Measurements from ENCODE around the gene PFKFB4.

DNA sequence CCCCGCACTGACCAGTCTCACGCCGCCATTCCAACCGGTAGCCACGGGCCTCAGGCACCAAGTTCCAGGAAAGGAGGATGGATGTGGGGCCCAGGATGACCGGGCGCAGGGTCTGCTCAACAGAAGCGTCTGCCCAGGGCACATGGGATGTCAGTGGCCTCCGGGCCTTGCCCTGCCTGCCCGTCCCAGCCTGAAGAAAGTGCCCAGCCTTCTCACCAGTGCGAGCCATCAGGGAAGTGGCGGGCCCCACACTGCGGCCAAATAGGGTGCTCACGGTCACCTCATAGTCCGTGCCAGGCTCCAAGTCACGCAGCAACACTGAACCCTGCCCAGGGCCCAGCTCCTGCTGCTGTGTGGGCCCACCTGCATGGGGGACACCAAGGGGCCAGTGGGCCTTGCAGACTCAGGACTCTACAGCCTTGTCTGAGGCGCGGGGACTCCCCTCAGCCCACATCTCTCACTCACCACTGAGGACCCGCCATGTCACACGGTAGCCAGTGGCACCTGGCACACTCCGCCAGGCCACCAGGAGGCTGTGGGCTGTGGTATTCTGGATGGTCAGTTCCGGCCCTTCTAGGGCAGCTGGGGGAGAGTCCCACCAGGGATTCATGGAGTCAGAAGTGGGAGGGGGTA lies 35.4 kb upstream of the PFKFB4 start:
- TF ChIP-seq EZH2 (IDR thresholded peaks at IDR 0.05) (no peak), POLR2AphosphoS5 (IDR thresholded peaks at IDR 0.05; ENCODE audit: borderline replicate concordance, low read depth, low read length) (no peak), FOXP2 (optimal IDR thresholded peaks at IDR 0.05; ENCODE audit: control extremely low read depth, extremely low read length, insufficient read depth) (no peak)

Measured in SK-N-MC (cell line).